ENCODE results near the gene KATNAL1.

- TF ChIP-seq POLR2A (IDR thresholded peaks at IDR 0.05; ENCODE audit: low read depth, low read length) (no peak), MXI1 (IDR thresholded peaks at IDR 0.05; ENCODE audit: borderline replicate concordance, low read depth, low read length) (no peak), CTCF (conservative IDR thresholded peaks at IDR 0.05; ENCODE audit: low read depth, low read length) (no peak), USF2 (IDR thresholded peaks at IDR 0.05; ENCODE audit: low read depth, low read length) (no peak), FOS (IDR thresholded peaks at IDR 0.05; ENCODE audit: low read depth, low read length) (no peak), ELK1 (IDR thresholded peaks at IDR 0.05; ENCODE audit: borderline replicate concordance, low read depth, low read length) (no peak), SMC3 (IDR thresholded peaks at IDR 0.05; ENCODE audit: low read depth, low read length) (no peak)
Observed at GRCh38 chr13:30256713-30257467, 50.5 kb downstream of the KATNAL1 start.

All from IMR-90 (cell line).